HEK293 (cell line): ENCODE measurements around the gene RPSA.

Experiments
- CTCF ChIA-PET: fragments of 350-600 bp; formaldehyde crosslinking; extraction: SDS; loops from one replicate; lab custom pipeline; 2021; ENCODE audit warnings: antibody characterized with exemption; lab: Yijun Ruan, JAX
- POLR2A ChIA-PET: fragments of 300-600 bp; formaldehyde crosslinking; extraction: SDS; loops from one replicate; lab custom pipeline; 2020; ENCODE audit warnings: antibody characterized with exemption, inconsistent platforms; lab: Yijun Ruan, JAX
- H3K27ac ChIP-seq: fragments of 200-500 bp; sonication (Bioruptor generic); 2 replicates; pipeline ENCODE4 v1.5.1; 2014; ENCODE audit warnings: low read depth, low read length, control low read depth, inconsistent platforms; ENCODE audit errors: extremely low read depth
- H3K36me3 ChIP-seq, 2 experiments: fragments of 200-500 bp in 1 of 2; sonication (Bioruptor generic) in 1 of 2; 1 replicate in 1 of 2; 2 replicates in 1 of 2; pipeline ENCODE4 v1.5.1; 2014 to 2017; ENCODE audit warnings: inconsistent platforms in 2 of 2, low read length in 2 of 2; ENCODE audit not compliant: control insufficient read depth in 2 of 2, insufficient read depth in 1 of 2
- H3K4me1 ChIP-seq: fragments of 200-500 bp; sonication (Bioruptor generic); 2 replicates; pipeline ENCODE4 v1.5.1; 2014; ENCODE audit warnings: mild to moderate bottlenecking, low read length, inconsistent platforms; ENCODE audit not compliant: control insufficient read depth, insufficient read depth
- H3K4me3 ChIP-seq: 2 replicates; pipeline ENCODE4 v1.5.1; 2011; ENCODE audit warnings: low read depth, mild to moderate bottlenecking, control low read depth, low read length, moderate library complexity
- H3K9me3 ChIP-seq: fragments of 200-500 bp; sonication (Bioruptor generic); 2 replicates; pipeline ENCODE4 v1.5.1; 2014; ENCODE audit warnings: low read depth, low read length, inconsistent platforms; ENCODE audit not compliant: control insufficient read depth, insufficient read depth
- GLI4 ChIP-seq: fragments of 450-650 bp; formaldehyde crosslinking; IDR thresholded peaks from 2 replicates; pipeline ENCODE4 v1.5.1; 2016; ENCODE audit warnings: missing biosample characterization, missing genetic modification characterization
- HOXA7 ChIP-seq: sonication (generic); formaldehyde crosslinking; IDR thresholded peaks from 2 replicates; pipeline ENCODE4 v1.8.1; 2022; ENCODE audit warnings: missing genetic modification reagents, borderline replicate concordance
- KLF7 ChIP-seq: fragments of 450-650 bp; formaldehyde crosslinking; IDR thresholded peaks from 2 replicates; pipeline ENCODE4 v1.5.1; 2016; ENCODE audit warnings: missing biosample characterization, missing genetic modification characterization, borderline replicate concordance
- MYNN ChIP-seq: fragments of 450-650 bp; formaldehyde crosslinking; IDR thresholded peaks from 2 replicates; pipeline ENCODE4 v1.5.1; 2016; ENCODE audit warnings: missing biosample characterization, missing genetic modification characterization, borderline replicate concordance
- PRDM4 ChIP-seq: fragments of 450-650 bp; formaldehyde crosslinking; IDR thresholded peaks from 2 replicates; pipeline ENCODE4 v1.5.1; 2017; ENCODE audit warnings: missing biosample characterization, missing genetic modification characterization
- PRDM6 ChIP-seq: fragments of 450-650 bp; formaldehyde crosslinking; IDR thresholded peaks from 2 replicates; pipeline ENCODE4 v1.5.1; 2017; ENCODE audit warnings: missing biosample characterization, missing genetic modification characterization
- SCRT1 ChIP-seq: fragments of 450-650 bp; formaldehyde crosslinking; IDR thresholded peaks from 2 replicates; pipeline ENCODE4 v1.5.1; 2016; ENCODE audit warnings: missing biosample characterization, missing genetic modification characterization, borderline replicate concordance
- YY1 ChIP-seq: fragments of 450-650 bp; formaldehyde crosslinking; IDR thresholded peaks from 2 replicates; pipeline ENCODE4 v1.5.1; 2018; ENCODE audit warnings: missing biosample characterization, missing genetic modification characterization
- ZBTB1 ChIP-seq: fragments of 450-650 bp; formaldehyde crosslinking; IDR thresholded peaks from 2 replicates; pipeline ENCODE4 v1.5.1; 2016; ENCODE audit warnings: missing biosample characterization, missing genetic modification characterization
- ZFP3 ChIP-seq: fragments of 450-650 bp; formaldehyde crosslinking; IDR thresholded peaks from 2 replicates; pipeline ENCODE4 v1.5.1; 2016; ENCODE audit warnings: low read depth, missing biosample characterization, missing genetic modification characterization
- ZNF114 ChIP-seq: fragments of 450-650 bp; formaldehyde crosslinking; IDR thresholded peaks from 2 replicates; pipeline ENCODE4 v1.5.0; 2017; ENCODE audit warnings: missing biosample characterization, missing genetic modification characterization
- ZNF121 ChIP-seq: fragments of 450-650 bp; formaldehyde crosslinking; IDR thresholded peaks from 2 replicates; pipeline ENCODE4 v1.5.1; 2016; ENCODE audit warnings: missing biosample characterization, missing genetic modification characterization
- ZNF19 ChIP-seq: fragments of 450-650 bp; formaldehyde crosslinking; IDR thresholded peaks from 2 replicates; pipeline ENCODE4; 2016; ENCODE audit warnings: missing biosample characterization, missing genetic modification characterization, low read depth
- ZNF202 ChIP-seq: fragments of 450-650 bp; formaldehyde crosslinking; IDR thresholded peaks from 2 replicates; pipeline ENCODE4 v1.5.1; 2016; ENCODE audit warnings: missing biosample characterization, missing genetic modification characterization, borderline replicate concordance
- ZNF23 ChIP-seq: fragments of 450-650 bp; formaldehyde crosslinking; IDR thresholded peaks from 2 replicates; pipeline ENCODE4 v1.5.1; 2016; ENCODE audit warnings: missing biosample characterization, missing genetic modification characterization, borderline replicate concordance
- ZNF274 ChIP-seq, 2 experiments: fragments of 200-500 bp in 1 of 2; fragments of 450-650 bp in 1 of 2; sonication (Bioruptor generic) in 1 of 2; formaldehyde crosslinking in 1 of 2; IDR thresholded peaks; 2 replicates each; pipeline versions ENCODE4 v1.5.1 to v1.6.1; 2014 to 2016; ENCODE audit warnings: borderline replicate concordance in 1 of 2, inconsistent platforms in 1 of 2, low read length in 1 of 2, missing biosample characterization in 1 of 2, missing genetic modification characterization in 1 of 2
- ZNF341 ChIP-seq: fragments of 450-650 bp; formaldehyde crosslinking; IDR thresholded peaks from 2 replicates; pipeline ENCODE4; 2016; ENCODE audit warnings: low read depth, missing biosample characterization, missing genetic modification characterization
- ZNF366 ChIP-seq: fragments of 450-650 bp; formaldehyde crosslinking; conservative IDR thresholded peaks from 2 replicates; pipeline ENCODE4 v1.5.1; 2016; ENCODE audit warnings: missing biosample characterization, missing genetic modification characterization
- ZNF404 ChIP-seq: fragments of 450-650 bp; formaldehyde crosslinking; IDR thresholded peaks from 2 replicates; pipeline ENCODE4 v1.5.1; 2017; ENCODE audit warnings: missing biosample characterization, missing genetic modification characterization
- ZNF510 ChIP-seq: fragments of 450-650 bp; formaldehyde crosslinking; IDR thresholded peaks from 2 replicates; pipeline ENCODE4 v1.5.1; 2018; ENCODE audit warnings: mild to moderate bottlenecking, missing genetic modification characterization, missing biosample characterization; ENCODE audit not compliant: insufficient replicate concordance
- ZNF610 ChIP-seq: fragments of 450-650 bp; formaldehyde crosslinking; IDR thresholded peaks from 2 replicates; pipeline ENCODE4 v1.5.1; 2016; ENCODE audit warnings: missing biosample characterization, missing genetic modification characterization, borderline replicate concordance
- ZNF792 ChIP-seq: fragments of 450-650 bp; formaldehyde crosslinking; IDR thresholded peaks from 2 replicates; pipeline ENCODE4 v1.5.1; 2016; ENCODE audit warnings: missing biosample characterization, missing genetic modification characterization
- ZNF830 ChIP-seq: fragments of 450-650 bp; IDR thresholded peaks from 2 replicates; pipeline ENCODE4 v1.5.0; 2018; ENCODE audit warnings: missing biosample characterization, missing genetic modification characterization, low read depth, mild to moderate bottlenecking, moderate library complexity
- ZNF843 ChIP-seq: fragments of 450-650 bp; formaldehyde crosslinking; IDR thresholded peaks from 2 replicates; pipeline ENCODE4 v1.5.1; 2016; ENCODE audit warnings: missing biosample characterization, missing genetic modification characterization
- ZSCAN30 ChIP-seq: fragments of 450-650 bp; IDR thresholded peaks from 2 replicates; pipeline ENCODE4 v1.5.1; 2018; ENCODE audit warnings: missing biosample characterization, mild to moderate bottlenecking, missing genetic modification characterization, moderate library complexity
- ZXDB ChIP-seq: fragments of 450-650 bp; formaldehyde crosslinking; IDR thresholded peaks from 2 replicates; pipeline ENCODE4 v1.5.1; 2016; ENCODE audit warnings: missing biosample characterization, missing genetic modification characterization
- TF ChIP-seq, protein P1 (sequence below): fragments of 450-650 bp; formaldehyde crosslinking; IDR thresholded peaks from 2 replicates; pipeline ENCODE4 v1.5.1; 2016; ENCODE audit warnings: missing biosample characterization, missing genetic modification characterization

Gene RPSA

DNA sequence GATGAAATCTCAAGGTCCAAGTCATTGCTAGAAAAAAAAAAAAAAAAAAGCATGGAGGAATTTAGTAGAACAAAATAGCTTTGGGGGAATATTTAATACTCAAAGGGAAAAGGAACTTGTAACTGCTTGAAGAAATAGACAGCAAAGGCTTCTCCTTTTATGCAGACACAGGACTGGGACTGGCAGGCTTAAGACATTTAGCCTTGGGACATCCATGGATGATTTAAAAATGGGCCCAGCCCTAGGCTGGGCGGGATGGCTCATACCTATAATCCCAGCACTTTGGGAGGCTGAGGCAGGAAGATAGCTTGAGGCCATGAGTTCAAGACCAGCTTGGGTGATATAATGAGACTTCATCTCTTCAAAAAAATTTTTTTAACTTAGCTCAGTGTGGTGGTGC is 19.8 kb downstream of the RPSA start:
- Histone ChIP-seq H3K9me3 (no peaks in the 10 kb centered on the region), H3K4me1 (no peaks in the 10 kb centered on the region), H3K27ac (no peak overlapping the region), H3K4me3 (no peak overlapping the region), H3K36me3 (no peaks in the 10 kb centered on the region)
- ChIA-PET CTCF (interaction anchor here (0.9 to 1.2 kb wide), 2 partner anchors 21 kb away, joined by 3 read pairs; no protein-coding TSS in a partner anchor), POLR2A (interaction anchor here (1.2 kb wide), 1 partner anchor 10 kb away, joined by 3 read pairs; no protein-coding TSS in a partner anchor)
- TF ChIP-seq GLI4 (tag by site-specific recombination) (no peak), ZXDB (tag by site-specific recombination) (no peak), ZNF341 (tag by site-specific recombination) (no peak), ZNF830 (tag by site-specific recombination) (no peak), ZNF121 (tag by site-specific recombination) (no peak), HOXA7 (no peak), ZNF404 (no peak)
- TF ChIP-seq, protein P1, sequence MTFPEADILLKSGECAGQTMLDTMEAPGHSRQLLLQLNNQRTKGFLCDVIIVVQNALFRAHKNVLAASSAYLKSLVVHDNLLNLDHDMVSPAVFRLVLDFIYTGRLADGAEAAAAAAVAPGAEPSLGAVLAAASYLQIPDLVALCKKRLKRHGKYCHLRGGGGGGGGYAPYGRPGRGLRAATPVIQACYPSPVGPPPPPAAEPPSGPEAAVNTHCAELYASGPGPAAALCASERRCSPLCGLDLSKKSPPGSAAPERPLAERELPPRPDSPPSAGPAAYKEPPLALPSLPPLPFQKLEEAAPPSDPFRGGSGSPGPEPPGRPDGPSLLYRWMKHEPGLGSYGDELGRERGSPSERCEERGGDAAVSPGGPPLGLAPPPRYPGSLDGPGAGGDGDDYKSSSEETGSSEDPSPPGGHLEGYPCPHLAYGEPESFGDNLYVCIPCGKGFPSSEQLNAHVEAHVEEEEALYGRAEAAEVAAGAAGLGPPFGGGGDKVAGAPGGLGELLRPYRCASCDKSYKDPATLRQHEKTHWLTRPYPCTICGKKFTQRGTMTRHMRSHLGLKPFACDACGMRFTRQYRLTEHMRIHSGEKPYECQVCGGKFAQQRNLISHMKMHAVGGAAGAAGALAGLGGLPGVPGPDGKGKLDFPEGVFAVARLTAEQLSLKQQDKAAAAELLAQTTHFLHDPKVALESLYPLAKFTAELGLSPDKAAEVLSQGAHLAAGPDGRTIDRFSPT (tag by site-specific recombination) = no peak

GRCh38 chr3:39427506-39427905 is 21.0 kb downstream of the RPSA start:
- CTCF ChIA-PET = interaction anchor here (0.5 kb wide), 1 partner anchor 19 kb away, joined by 3 read pairs; no protein-coding TSS in a partner anchor
- Histone ChIP-seq H3K27ac (no peak overlapping the region), H3K4me1 (no peaks in the 10 kb centered on the region), H3K9me3 (no peaks in the 10 kb centered on the region), H3K4me3 (no peak overlapping the region), H3K36me3 (no peaks in the 10 kb centered on the region)
- no peak for TF ChIP-seq PRDM4 (tag by site-specific recombination)
- TF ChIP-seq YY1 (tag by site-specific recombination) = no peak
- TF ChIP-seq ZNF202 (tag by site-specific recombination) = no peak
- TF ChIP-seq ZFP3 (tag by site-specific recombination) = no peak
- TF ChIP-seq ZNF843 = no peak
- TF ChIP-seq ZNF114 (tag by site-specific recombination) = no peak
- TF ChIP-seq ZNF366 = no peak
- no peak for TF ChIP-seq ZNF610 (tag by site-specific recombination)
- TF ChIP-seq ZBTB1 (tag by site-specific recombination) = no peak
- TF ChIP-seq MYNN (tag by site-specific recombination) = no peak
- no peak for TF ChIP-seq ZNF19 (tag by site-specific recombination)
- no peak for TF ChIP-seq ZNF792 (tag by site-specific recombination)
- no peak for TF ChIP-seq KLF7 (tag by site-specific recombination)
- TF ChIP-seq ZSCAN30 (tag by site-specific recombination) = no peak
- no peak for TF ChIP-seq PRDM6
- TF ChIP-seq ZNF274 (IDR thresholded peaks at IDR 0.05; ENCODE audit: low read length) = no peak
- TF ChIP-seq ZNF274 (tag by site-specific recombination; IDR thresholded peaks at IDR 0.05; ENCODE audit: borderline replicate concordance) = no peak
- no peak for TF ChIP-seq ZNF510 (tag by site-specific recombination)
- TF ChIP-seq ZNF23 = no peak
- no peak for TF ChIP-seq SCRT1 (tag by site-specific recombination)
- POLR2A ChIA-PET = interaction anchor here (0.6 kb wide), 1 partner anchor 12 kb away, joined by 3 read pairs; no protein-coding TSS in a partner anchor
